GM23248 (cell line): Measurements from ENCODE around the gene UGT1A10.

Source experiments
- EZH2 ChIP-seq: fragments of 200-600 bp; sonication (generic); IDR thresholded peaks from 2 replicates; pipeline ENCODE4 v1.6.1; 2018; ENCODE audit warnings: antibody characterized with exemption, mild to moderate bottlenecking; ENCODE audit not compliant: insufficient read depth, poor library complexity, severe bottlenecking
- EZH2phosphoT487 ChIP-seq: fragments of 200-600 bp; sonication (generic); IDR thresholded peaks from 2 replicates; pipeline ENCODE4 v1.6.1; 2018; ENCODE audit warnings: antibody characterized with exemption, moderate library complexity, mild to moderate bottlenecking, low read depth; ENCODE audit not compliant: insufficient read depth

GRCh38 chr2:233780771-233781170 lies 144.5 kb downstream of the UGT1A10 start:
- TF ChIP-seq EZH2, result no peak
- TF ChIP-seq EZH2phosphoT487, result no peak
